Measurements from ENCODE around the gene CYP11A1.

DNA sequence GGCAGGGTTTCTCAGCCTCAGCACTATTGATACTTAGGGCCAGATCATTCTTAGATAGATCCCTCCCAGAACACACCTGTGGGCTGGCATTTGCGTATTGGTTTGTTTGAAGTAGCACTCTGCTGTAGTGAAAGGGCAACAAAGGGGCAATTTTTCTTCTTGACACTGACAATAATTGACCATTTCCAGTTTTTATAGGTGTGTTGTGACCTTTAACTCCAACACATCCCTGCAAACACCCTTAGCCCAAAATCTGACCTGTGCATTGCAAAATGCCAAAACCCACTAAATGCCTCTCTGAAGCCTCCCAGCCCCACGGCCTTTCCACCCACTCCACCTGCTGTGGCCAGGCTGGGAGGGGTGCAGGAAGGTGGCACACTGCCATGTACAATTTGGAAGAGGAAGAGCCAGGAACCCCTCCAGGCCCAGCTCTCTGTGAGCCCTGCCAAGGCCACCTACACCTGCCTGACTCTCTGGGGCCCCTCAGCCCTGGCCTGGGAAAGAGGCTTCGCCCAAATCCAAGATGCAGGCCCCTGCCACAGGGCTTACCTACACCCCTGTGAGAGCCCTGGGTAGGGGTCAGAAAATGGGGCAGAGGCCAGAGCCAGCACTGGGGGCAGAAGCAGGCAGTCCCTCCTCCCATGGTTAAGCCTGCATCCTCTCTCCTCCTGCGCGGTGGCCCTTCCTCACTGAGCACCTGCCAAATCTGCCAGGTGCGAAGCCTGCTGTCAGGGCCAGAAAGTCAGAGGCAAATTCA, 9.6 kb upstream of the CYP11A1 start:
- TF ChIP-seq CTCF (IDR thresholded peaks at IDR 0.05; ENCODE audit: low read length) (no peak), EZH2 (optimal IDR thresholded peaks at IDR 0.05; ENCODE audit: low read depth, low read length) (no peak), EZH2phosphoT487 (IDR thresholded peaks at IDR 0.05; ENCODE audit: low read length) (no peak)

Measured in MM.1S (cell line).